Measurements from ENCODE around the gene AGRN.
"Not testable (repeated sequence)": the region's sequence is repeated elsewhere in the genome, so short reads cannot be mapped to it uniquely, and the experiment has no call there.

DNA sequence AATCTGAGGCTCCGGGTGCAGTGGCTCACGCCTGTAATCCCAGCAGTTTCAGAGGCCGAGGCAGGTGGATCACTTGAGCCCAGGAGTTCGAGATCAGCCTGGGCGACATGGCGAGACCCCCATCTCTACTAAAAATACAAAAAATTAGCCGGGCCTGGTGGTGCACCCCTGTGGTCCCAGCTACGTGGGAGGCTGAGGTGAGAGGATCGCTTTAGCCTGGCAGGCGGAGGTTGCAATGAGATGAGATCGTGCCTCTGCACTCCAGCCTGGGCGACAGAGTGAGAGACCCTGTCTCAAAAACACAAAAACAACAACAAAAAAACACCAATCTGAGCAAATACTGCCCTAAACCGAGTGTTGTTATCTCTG lies 7.2 kb upstream of the AGRN start:
- TF ChIP-seq, protein P1, sequence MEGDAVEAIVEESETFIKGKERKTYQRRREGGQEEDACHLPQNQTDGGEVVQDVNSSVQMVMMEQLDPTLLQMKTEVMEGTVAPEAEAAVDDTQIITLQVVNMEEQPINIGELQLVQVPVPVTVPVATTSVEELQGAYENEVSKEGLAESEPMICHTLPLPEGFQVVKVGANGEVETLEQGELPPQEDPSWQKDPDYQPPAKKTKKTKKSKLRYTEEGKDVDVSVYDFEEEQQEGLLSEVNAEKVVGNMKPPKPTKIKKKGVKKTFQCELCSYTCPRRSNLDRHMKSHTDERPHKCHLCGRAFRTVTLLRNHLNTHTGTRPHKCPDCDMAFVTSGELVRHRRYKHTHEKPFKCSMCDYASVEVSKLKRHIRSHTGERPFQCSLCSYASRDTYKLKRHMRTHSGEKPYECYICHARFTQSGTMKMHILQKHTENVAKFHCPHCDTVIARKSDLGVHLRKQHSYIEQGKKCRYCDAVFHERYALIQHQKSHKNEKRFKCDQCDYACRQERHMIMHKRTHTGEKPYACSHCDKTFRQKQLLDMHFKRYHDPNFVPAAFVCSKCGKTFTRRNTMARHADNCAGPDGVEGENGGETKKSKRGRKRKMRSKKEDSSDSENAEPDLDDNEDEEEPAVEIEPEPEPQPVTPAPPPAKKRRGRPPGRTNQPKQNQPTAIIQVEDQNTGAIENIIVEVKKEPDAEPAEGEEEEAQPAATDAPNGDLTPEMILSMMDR (IDR thresholded peaks at IDR 0.05) = not testable (repeated sequence)
- TF ChIP-seq EP300, POLR2A (IDR thresholded peaks at IDR 0.05): not testable (repeated sequence)

All from ovary (tissue), 3 donors.